GM12878 (cell line): ENCODE measurements around the gene KRTAP4-1. TPM values are rescaled to one million over a fixed set of nuclear protein-coding genes. Genes with fewer than 3 reads are reported as not detected.

ENCODE experiments used
- ATAC-seq: fragments of 200-7000 bp; cut with Tn5 transposase; 3 replicates; pipeline ENCODE4 v1.9.1; 2020; ENCODE audit warnings: mild to moderate bottlenecking, moderate library complexity
- BruUV-seq: library from RNA; stranded (reverse); fragments of 400-500 nt; replicated peaks from 2 replicates; lab custom pipeline; 2021; lab: Mats Ljungman, UMichigan
- CTCF ChIA-PET: fragments of 300-600 bp; sonication (Branson Sonifier 250); formaldehyde crosslinking; extraction: SDS; loops from one replicate; lab custom pipeline; 2021; ENCODE audit warnings: inconsistent platforms; lab: Yijun Ruan, JAX
- POLR2A ChIA-PET: fragments of 350-600 bp; formaldehyde crosslinking; extraction: SDS; loops from one replicate; lab custom pipeline; 2021; ENCODE audit warnings: inconsistent platforms; lab: Charles Lee
- RAD21 ChIA-PET: fragments of 300-600 bp; sonication (Branson Sonifier 250); formaldehyde crosslinking; loops from one replicate; lab custom pipeline; 2023; ENCODE audit warnings: antibody characterized with exemption; ENCODE audit not compliant: unreplicated experiment; lab: Charles Lee
- SMC1A ChIA-PET: fragments of 300-600 bp; sonication (Branson Sonifier 250); formaldehyde crosslinking; loops from one replicate; lab custom pipeline; 2023; ENCODE audit not compliant: unreplicated experiment, uncharacterized antibody; lab: Charles Lee
- DNase-seq: peaks from one replicate; pipeline ENCODE4 v3.0.0-alpha.2; 2011; ENCODE audit warnings: low read depth, low spot score
- FAIRE-seq: peaks from 3 replicates; lab custom pipeline; 2011; peaks lifted over from hg19 to GRCh38; lab: Jason Lieb, UNC
- H2AFZ ChIP-seq: 2 replicates; pipeline ENCODE4 v1.6.0; 2011; ENCODE audit warnings: low read depth, low read length, control low read depth; ENCODE audit not compliant: control insufficient read depth
- H3K27ac ChIP-seq: 2 replicates; pipeline ENCODE4 v1.5.1; 2011; ENCODE audit warnings: control low read depth; ENCODE audit not compliant: control insufficient read depth, insufficient read depth
- H3K27me3 ChIP-seq, 2 experiments: replicated peaks in 1 of 2; 2 replicates each; pipeline versions ENCODE4 v1.6.0 to v1.6.1; 2011; ENCODE audit warnings: low read length in 1 of 2; ENCODE audit not compliant: control insufficient read depth in 2 of 2, insufficient read depth in 2 of 2
- H3K36me3 ChIP-seq, 2 experiments: 2 replicates each; pipeline ENCODE4 v1.5.1; 2011; ENCODE audit warnings: low read length in 1 of 2; ENCODE audit not compliant: control insufficient read depth in 2 of 2, insufficient read depth in 2 of 2
- H3K4me1 ChIP-seq: 2 replicates; pipeline ENCODE4 v1.6.1; 2011; ENCODE audit warnings: mild to moderate bottlenecking, low read length, moderate library complexity, mixed read lengths; ENCODE audit not compliant: control insufficient read depth, insufficient read depth
- H3K4me2 ChIP-seq: 2 replicates; pipeline ENCODE4 v1.6.0; 2011; ENCODE audit warnings: control low read depth; ENCODE audit not compliant: control insufficient read depth, insufficient read depth
- H3K4me3 ChIP-seq: fragments of 200-600 bp; sonication (generic); 2 replicates; pipeline ENCODE4 v1.5.1; 2016
- H3K79me2 ChIP-seq: 2 replicates; pipeline ENCODE4 v1.6.0; 2011; ENCODE audit warnings: low read length; ENCODE audit not compliant: control insufficient read depth, insufficient read depth
- H3K9ac ChIP-seq: 2 replicates; pipeline ENCODE4 v1.8.0; 2011; ENCODE audit warnings: low read length, control low read depth, mixed read lengths; ENCODE audit not compliant: control insufficient read depth, insufficient read depth
- H3K9me3 ChIP-seq: replicated peaks from 3 replicates; pipeline ENCODE4 v1.5.1; 2011; ENCODE audit warnings: mild to moderate bottlenecking, low read length; ENCODE audit not compliant: control insufficient read depth, insufficient read depth
- H4K20me1 ChIP-seq: 2 replicates; pipeline ENCODE4 v1.6.0; 2011; ENCODE audit not compliant: control insufficient read depth, insufficient read depth
- CEBPZ ChIP-seq: fragments of 150-350 bp; IDR thresholded peaks from 2 replicates; pipeline ENCODE4 v1.6.1; 2016; ENCODE audit warnings: low read depth, low read length
- DPF2 ChIP-seq: fragments of 450-650 bp; IDR thresholded peaks from 2 replicates; pipeline ENCODE4 v1.6.1; 2017; ENCODE audit warnings: mild to moderate bottlenecking
- EED ChIP-seq: sonication (generic); IDR thresholded peaks from 2 replicates; pipeline ENCODE4 v1.6.1; 2016; ENCODE audit warnings: antibody characterized with exemption, low read depth
- GATAD2B ChIP-seq: fragments of 450-650 bp; conservative IDR thresholded peaks from 2 replicates; pipeline ENCODE4 v1.6.1; 2017; ENCODE audit warnings: low read depth, mild to moderate bottlenecking, moderate library complexity
- JUNB ChIP-seq: IDR thresholded peaks from 2 replicates; pipeline ENCODE4 v1.6.1; 2016; ENCODE audit warnings: antibody characterized with exemption, mild to moderate bottlenecking
- MLLT1 ChIP-seq: fragments of 450-650 bp; IDR thresholded peaks from 2 replicates; pipeline ENCODE4 v1.6.1; 2016; ENCODE audit warnings: mild to moderate bottlenecking
- NFYA ChIP-seq: IDR thresholded peaks from 2 replicates; pipeline ENCODE4 v1.6.1; 2011; ENCODE audit warnings: low read depth, mild to moderate bottlenecking, low read length, improper control_type of control experiment, borderline replicate concordance
- ZBTB40 ChIP-seq: fragments of 450-650 bp; IDR thresholded peaks from 2 replicates; pipeline ENCODE4 v1.6.1; 2016; ENCODE audit warnings: mild to moderate bottlenecking, moderate library complexity, borderline replicate concordance
- WGBS: methylation state at CpG from one replicate; pipeline ENCODE4 v1.1.6; 2016; ENCODE audit warnings: low lambda C conversion rate; ENCODE audit not compliant: insufficient replicate concordance, insufficient coverage; ENCODE audit errors: missing lambda C conversion rate; 5-methylcytosine and 5-hydroxymethylcytosine counted together
- in situ Hi-C: fragments of 300-500 bp; cut with MboI; formaldehyde crosslinking; loops from 9 replicates; pipeline ENCODE4 v1.14.3; 2018; ENCODE audit warnings: mixed read lengths
- intact Hi-C: fragments of 100-400 bp; cut with micrococcal nuclease; formaldehyde crosslinking; loops from one replicate; pipeline ENCODE4 v1.14.2; 2022; ENCODE audit not compliant: unreplicated experiment
- polyA plus RNA-seq, 11 experiments: library from polyadenylated mRNA; depleted of rRNA in 4 of 11; unstranded in 6 of 11; stranded (reverse) in 5 of 11; fragments of >200 nt; fragmentation: Nextera tagmentation in 4 of 11; fragmentation: Illumina TruSeq in 1 of 11; extraction: Ambion mirVana in 4 of 11; extraction: Trizol in 1 of 11; gene quantifications; 1 replicate in 1 of 11; 2 replicates in 10 of 11; pipeline versions ENCODE4 v1.2.1 to v1.2.3, GENCODE V29; 2011 to 2016; ENCODE audit warnings: inconsistent platforms in 2 of 11, missing spikeins in 2 of 11, low read depth in 1 of 11
- total RNA-seq, 4 experiments: library from RNA; depleted of rRNA in 3 of 4; stranded (reverse); fragments of >200 nt in 3 of 4; fragmentation: Illumina TruSeq in 1 of 4; extraction: Trizol in 1 of 4; gene quantifications; 2 replicates each; pipeline versions ENCODE4 v1.2.1 to v1.2.3, GENCODE V29; 2013 to 2021

KRTAP4-1 gene
- total and polyA plus RNA-seq, 10 of the 15 experiments (the other 5 are each of a cell fraction or from before 2014, with no cell fraction given): not detected

GRCh38 chr17:41167561-41167960 lies 17.1 kb downstream of the KRTAP4-1 start:
- RAD21 ChIA-PET: no interaction called here
- in situ Hi-C loops: no loop called here
- no peak for DNase-seq

More at GRCh38 chr17:41167561-41167960, 17.1 kb downstream of the KRTAP4-1 start:
- H3K4me3 ChIP-seq: no peak overlapping the region
- no peaks in the 10 kb centered on the region for H3K79me2 ChIP-seq
- FAIRE-seq (no peak), ATAC-seq (no peak)
- H3K27me3 ChIP-seq: no peaks in the 10 kb centered on the region; a peak in 1 of 4 replicates
- CTCF ChIA-PET: no interaction called here
- WGBS: 42% methylated on average over 7 of the region's 7 CpGs
- H3K4me2 ChIP-seq: no peak overlapping the region
- no peak overlapping the region for H2AFZ ChIP-seq
- no TSS peak for BruUV-seq
- H3K9me3 ChIP-seq: no peaks in the 10 kb centered on the region
- intact Hi-C loops: no loop called here
- no peak overlapping the region for H3K27ac ChIP-seq
- H3K36me3 ChIP-seq: no peaks in the 10 kb centered on the region
- H4K20me1 ChIP-seq: no peaks in the 10 kb centered on the region
- H3K9ac ChIP-seq: no peak overlapping the region
- TF ChIP-seq GATAD2B (no peak), DPF2 (no peak), MLLT1 (no peak), ZBTB40 (no peak), EED (no peak), NFYA (no peak), JUNB (no peak), CEBPZ (no peak)
- SMC1A ChIA-PET: no interaction called here
- no peaks in the 10 kb centered on the region for H3K4me1 ChIP-seq
- POLR2A ChIA-PET: no interaction called here
